HuH-7 (cell line): Measurements from ENCODE around the gene SMIM38.

Experiments used
- DNase-seq: peaks from one replicate; pipeline ENCODE4 v3.0.0; 2011; ENCODE audit warnings: low spot score

Gene SMIM38

GRCh38 chr11:69155302-69156234 is at the start of gene SMIM38:
SMIM38 (plus strand) TSS chr11:69155935; CDS start chr11:69157847, 1,912 bp downstream.
- no peak for DNase-seq

DNA sequence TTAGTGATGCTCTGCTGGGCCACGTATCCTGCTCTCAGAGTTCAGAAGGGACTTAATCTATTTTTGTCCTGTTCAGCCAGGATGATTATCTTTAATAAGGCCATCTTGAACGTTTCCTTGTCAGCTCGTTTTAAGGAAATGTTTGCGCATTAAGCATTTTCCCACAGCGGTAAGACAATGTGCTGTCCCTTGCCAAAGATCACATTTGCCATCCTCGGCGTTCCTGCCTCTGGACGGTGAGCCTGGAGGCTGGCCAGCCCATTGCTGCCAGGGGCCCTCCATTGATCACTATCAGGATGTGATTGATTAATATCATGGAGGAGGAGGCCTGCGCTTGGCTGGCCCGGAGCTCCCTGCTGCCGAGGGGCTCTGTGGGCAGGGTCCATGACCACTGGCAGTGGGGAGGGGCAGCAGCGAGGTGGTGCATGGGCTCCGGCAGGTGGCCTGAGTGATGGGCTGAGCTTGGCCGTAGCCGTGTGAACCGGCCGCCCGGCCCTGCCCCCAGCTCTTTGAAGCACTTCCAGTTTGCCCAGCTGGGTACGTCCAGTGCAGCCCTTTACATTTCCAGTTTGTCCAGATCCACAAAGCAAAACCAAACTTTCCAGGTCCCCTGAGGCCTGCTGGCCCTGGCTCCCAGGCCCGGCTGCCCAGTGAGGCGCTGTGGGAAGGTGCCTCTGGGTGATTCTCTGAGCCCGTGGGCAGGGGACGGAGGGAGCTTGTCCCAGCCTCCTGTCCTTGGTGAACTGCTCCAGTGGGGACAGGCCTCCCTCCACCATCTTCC is 49.5 kb upstream of the SMIM38 start:
- no peak for DNase-seq

- DNase-seq: no peak
These were observed 48.3 kb upstream of the SMIM38 start for GRCh38 chr11:69107413-69107812.

DNA sequence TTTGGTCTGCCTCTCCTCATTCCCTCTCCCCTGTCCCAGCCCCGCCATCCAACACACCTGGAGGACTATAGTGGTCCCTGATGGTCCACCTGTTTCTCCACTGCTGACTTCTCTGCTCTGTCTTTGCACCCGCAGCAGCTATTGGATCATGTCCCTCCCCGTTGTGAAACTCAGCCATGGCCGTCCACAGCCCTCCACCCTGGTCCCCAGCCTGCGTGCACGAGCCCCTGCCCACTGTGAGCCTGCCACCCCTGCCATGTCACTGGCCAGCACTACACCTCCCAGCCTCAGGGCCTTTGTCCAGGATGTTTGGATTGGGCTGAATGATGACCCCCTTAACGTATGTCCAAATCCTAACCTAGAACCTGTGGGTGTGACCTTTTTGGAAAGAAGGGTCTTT is 47.7 kb upstream of the SMIM38 start:
- DNase-seq: no peak

- no peak for DNase-seq
These were observed 47.2 kb upstream of the SMIM38 start for GRCh38 chr11:69108559-69108958.

- no peak for DNase-seq
These were observed 46.6 kb upstream of the SMIM38 start for GRCh38 chr11:69109101-69109500.

- DNase-seq: no peak
These were observed 45.3 kb upstream of the SMIM38 start for GRCh38 chr11:69110451-69110850.

DNA sequence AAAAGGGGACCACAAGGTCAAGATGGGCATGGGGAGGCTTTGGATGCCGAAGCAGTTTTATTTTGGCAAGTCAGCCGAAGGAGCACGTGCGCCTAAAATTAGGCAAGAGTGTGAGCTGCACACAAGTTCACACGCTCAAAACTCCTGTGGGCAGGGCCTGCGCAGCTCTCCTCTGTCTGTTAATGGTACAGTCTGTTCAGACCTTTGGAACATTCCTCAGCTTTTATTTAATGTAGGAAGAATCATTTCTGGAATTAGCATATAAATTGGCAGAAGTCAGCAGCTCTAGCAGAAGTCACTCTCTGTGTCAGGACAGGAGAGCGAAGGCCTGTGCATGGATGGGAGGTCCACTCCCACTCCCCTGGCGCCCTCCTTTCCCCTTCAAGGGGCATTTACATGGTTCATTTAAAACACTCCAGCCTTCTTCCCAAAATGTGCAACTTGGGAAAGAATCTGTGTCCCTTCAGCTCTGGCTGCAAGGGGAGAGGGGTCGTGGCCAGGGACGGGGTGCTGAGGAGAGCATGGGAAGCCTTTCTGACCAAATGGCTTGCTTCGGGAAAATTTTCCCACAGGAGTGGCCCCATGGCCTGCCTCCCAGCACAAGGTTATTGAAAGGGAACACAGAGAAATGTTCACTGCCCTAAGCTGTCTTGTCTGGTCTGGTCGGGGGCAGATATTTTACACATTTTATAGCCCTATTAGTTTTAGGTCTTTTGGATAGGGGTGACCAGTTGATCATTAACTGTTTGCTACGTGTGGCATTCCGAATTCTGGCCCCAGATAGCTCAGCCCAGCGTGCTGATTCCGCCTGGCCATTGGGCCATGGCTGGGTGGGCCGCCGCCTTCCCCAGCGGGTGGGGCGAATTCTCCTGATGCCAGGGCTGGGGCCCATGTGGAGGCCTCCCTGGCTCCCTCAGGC is 43.9 kb upstream of the SMIM38 start:
- DNase-seq: no peak

GRCh38 chr11:69113226-69113625 is 42.5 kb upstream of the SMIM38 start:
- no peak for DNase-seq

GRCh38 chr11:69113646-69114340 is 41.9 kb upstream of the SMIM38 start:
- no peak for DNase-seq

- DNase-seq: no peak
These were observed 41.4 kb upstream of the SMIM38 start for GRCh38 chr11:69114362-69114761.

- DNase-seq: no peak
These were observed 40.8 kb upstream of the SMIM38 start for GRCh38 chr11:69114811-69115523.

GRCh38 chr11:69115586-69116560 is 39.9 kb upstream of the SMIM38 start:
- no peak for DNase-seq

GRCh38 chr11:69116671-69117070 is 39.1 kb upstream of the SMIM38 start:
- no peak for DNase-seq

- DNase-seq: no peak
These were observed 36.5 kb upstream of the SMIM38 start for GRCh38 chr11:69119190-69119589.

- no peak for DNase-seq
These were observed 35.4 kb upstream of the SMIM38 start for GRCh38 chr11:69120096-69120875.

GRCh38 chr11:69121021-69121420 is 34.7 kb upstream of the SMIM38 start:
- DNase-seq: no peak

GRCh38 chr11:69121621-69122325 is 34.0 kb upstream of the SMIM38 start:
- no peak for DNase-seq
